ENCODE results near the gene OAF.

The OAF gene

DNA sequence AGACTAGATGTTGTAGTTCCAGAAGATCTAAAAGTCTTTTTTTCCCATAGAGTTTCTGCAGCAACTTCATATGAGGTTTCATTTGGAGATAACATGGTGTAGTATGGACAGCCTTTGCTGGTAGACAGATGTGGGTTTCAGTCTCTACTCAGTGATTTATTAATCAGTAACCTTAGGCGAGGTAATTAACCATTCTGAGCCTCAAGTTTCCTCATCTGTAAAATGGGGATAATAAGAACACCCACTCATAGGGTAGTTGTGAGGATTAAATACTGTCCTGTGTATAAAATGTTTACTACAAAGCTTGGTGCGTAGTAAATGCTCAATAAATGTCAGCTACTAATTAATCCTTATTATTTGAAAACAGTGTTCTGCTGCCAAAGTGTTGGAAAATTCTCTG lies 45.9 kb downstream of the OAF start:
- H3K27ac ChIP-seq (ENCODE audit: low read depth, low read length): no peak overlapping the region
- TF ChIP-seq CTCF (IDR thresholded peaks at IDR 0.05; ENCODE audit: low read depth, low read length, poor library complexity, severe bottlenecking) (no peak), EZH2phosphoT487 (IDR thresholded peaks at IDR 0.05; ENCODE audit: borderline replicate concordance, low read length) (no peak)
- no peaks in the 10 kb centered on the region for H3F3A ChIP-seq (ENCODE audit: control insufficient read depth, insufficient read depth)
- H3K27me3 ChIP-seq (ENCODE audit: control insufficient read depth, low read length): peaks cover 22% of the 10 kb centered on the region
- no peaks in the 10 kb centered on the region for H3K9me2 ChIP-seq (replicated peaks; ENCODE audit: control insufficient read depth, low read length)
- H3K4me3 ChIP-seq (ENCODE audit: low read length): no peak overlapping the region
- H3K4me2 ChIP-seq (ENCODE audit: low read length): no peak overlapping the region
- no peaks in the 10 kb centered on the region for H4K20me1 ChIP-seq (ENCODE audit: control insufficient read depth, insufficient read depth, low read depth, low read length)
- no peaks in the 10 kb centered on the region for H3K9me3 ChIP-seq (ENCODE audit: control insufficient read depth, insufficient read depth, low read length)
- peaks cover 12% of the 10 kb centered on the region for H3K4me1 ChIP-seq (ENCODE audit: control insufficient read depth, low read length)
- H3K36me3 ChIP-seq (ENCODE audit: control insufficient read depth, low read length): no peaks in the 10 kb centered on the region
- H3K79me2 ChIP-seq (ENCODE audit: control insufficient read depth, low read length): no peaks in the 10 kb centered on the region

DNA sequence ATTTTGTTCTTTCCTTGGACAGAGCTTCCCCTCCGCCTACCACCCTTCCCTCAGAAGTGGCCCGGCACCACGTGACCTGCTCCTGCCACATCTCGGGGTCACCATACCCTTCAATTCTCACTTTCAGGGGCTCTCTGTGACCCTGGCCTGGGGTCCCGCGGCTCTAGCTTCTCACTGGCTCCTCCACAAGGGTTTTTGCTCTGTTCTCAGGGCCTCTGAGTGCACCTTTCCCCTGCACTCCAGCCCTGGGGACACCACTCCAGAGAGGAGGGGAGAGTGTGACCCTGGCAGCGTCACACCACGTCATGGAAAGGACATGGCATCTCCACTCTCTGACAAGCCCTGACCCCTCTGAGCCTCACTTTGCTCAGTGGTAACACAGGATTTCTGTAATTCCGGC lies 46.5 kb downstream of the OAF start:
- H3K36me3 ChIP-seq (ENCODE audit: control insufficient read depth, low read length): no peaks in the 10 kb centered on the region
- no peak overlapping the region for H3K4me3 ChIP-seq (ENCODE audit: low read length)
- no peak overlapping the region for H3K4me2 ChIP-seq (ENCODE audit: low read length)
- no peaks in the 10 kb centered on the region for H3F3A ChIP-seq (ENCODE audit: control insufficient read depth, insufficient read depth)
- H3K27me3 ChIP-seq (ENCODE audit: control insufficient read depth, low read length): peaks cover 22% of the 10 kb centered on the region
- no peaks in the 10 kb centered on the region for H3K9me2 ChIP-seq (replicated peaks; ENCODE audit: control insufficient read depth, low read length)
- H3K27ac ChIP-seq (ENCODE audit: low read depth, low read length): no peak overlapping the region
- no peaks in the 10 kb centered on the region for H3K79me2 ChIP-seq (ENCODE audit: control insufficient read depth, low read length)
- TF ChIP-seq EZH2phosphoT487 (IDR thresholded peaks at IDR 0.05; ENCODE audit: borderline replicate concordance, low read length) (no peak), CTCF (IDR thresholded peaks at IDR 0.05; ENCODE audit: low read depth, low read length, poor library complexity, severe bottlenecking) (no peak)
- no peaks in the 10 kb centered on the region for H3K9me3 ChIP-seq (ENCODE audit: control insufficient read depth, insufficient read depth, low read length)
- no peaks in the 10 kb centered on the region for H4K20me1 ChIP-seq (ENCODE audit: control insufficient read depth, insufficient read depth, low read depth, low read length)
- peaks cover 12% of the 10 kb centered on the region for H3K4me1 ChIP-seq (ENCODE audit: control insufficient read depth, low read length)

DNA sequence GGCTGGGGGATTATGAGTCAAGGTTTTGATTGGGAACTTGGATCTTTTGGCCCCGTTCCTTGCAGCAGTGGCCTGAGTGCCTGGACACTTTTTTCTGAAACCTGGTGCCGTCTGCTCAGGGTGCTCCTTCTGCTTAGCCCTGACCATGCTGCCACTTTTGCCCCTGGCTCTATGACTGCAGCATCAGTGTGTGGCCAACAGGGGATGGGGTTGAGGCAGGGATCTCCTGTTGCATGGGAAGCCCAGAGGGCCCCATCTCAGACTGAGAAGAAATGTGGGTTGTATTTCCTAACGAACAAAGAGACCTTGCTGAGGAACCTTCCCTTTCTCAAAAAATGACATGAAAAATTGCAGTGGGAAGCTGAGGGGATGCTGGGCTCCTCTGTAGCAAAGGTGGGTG lies 47.8 kb downstream of the OAF start:
- Histone ChIP-seq H3F3A (ENCODE audit: control insufficient read depth, insufficient read depth) (no peaks in the 10 kb centered on the region), H3K9me2 (replicated peaks; ENCODE audit: control insufficient read depth, low read length) (no peaks in the 10 kb centered on the region), H3K79me2 (ENCODE audit: control insufficient read depth, low read length) (no peaks in the 10 kb centered on the region), H3K27ac (ENCODE audit: low read depth, low read length) (no peak overlapping the region), H3K4me1 (ENCODE audit: control insufficient read depth, low read length) (peaks cover 12% of the 10 kb centered on the region), H4K20me1 (ENCODE audit: control insufficient read depth, insufficient read depth, low read depth, low read length) (no peaks in the 10 kb centered on the region), H3K36me3 (ENCODE audit: control insufficient read depth, low read length) (no peaks in the 10 kb centered on the region), H3K4me2 (ENCODE audit: low read length) (no peak overlapping the region), H3K27me3 (ENCODE audit: control insufficient read depth, low read length) (peaks cover 22% of the 10 kb centered on the region), H3K4me3 (ENCODE audit: low read length) (no peak overlapping the region), H3K9me3 (ENCODE audit: control insufficient read depth, insufficient read depth, low read length) (no peaks in the 10 kb centered on the region)
- TF ChIP-seq CTCF (IDR thresholded peaks at IDR 0.05; ENCODE audit: low read depth, low read length, poor library complexity, severe bottlenecking) (no peak), EZH2phosphoT487 (IDR thresholded peaks at IDR 0.05; ENCODE audit: borderline replicate concordance, low read length) (no peak)

- H4K20me1 ChIP-seq (ENCODE audit: control insufficient read depth, insufficient read depth, low read depth, low read length): no peaks in the 10 kb centered on the region
- H3K79me2 ChIP-seq (ENCODE audit: control insufficient read depth, low read length): no peaks in the 10 kb centered on the region
- no peaks in the 10 kb centered on the region for H3K36me3 ChIP-seq (ENCODE audit: control insufficient read depth, low read length)
- no peaks in the 10 kb centered on the region for H3F3A ChIP-seq (ENCODE audit: control insufficient read depth, insufficient read depth)
- peaks cover 12% of the 10 kb centered on the region for H3K4me1 ChIP-seq (ENCODE audit: control insufficient read depth, low read length)
- H3K9me3 ChIP-seq (ENCODE audit: control insufficient read depth, insufficient read depth, low read length): no peaks in the 10 kb centered on the region
- no peak overlapping the region for H3K27ac ChIP-seq (ENCODE audit: low read depth, low read length)
- H3K4me3 ChIP-seq (ENCODE audit: low read length): no peak overlapping the region
- no peak overlapping the region for H3K4me2 ChIP-seq (ENCODE audit: low read length)
- peaks cover 20% of the 10 kb centered on the region for H3K27me3 ChIP-seq (ENCODE audit: control insufficient read depth, low read length)
- TF ChIP-seq EZH2phosphoT487 (IDR thresholded peaks at IDR 0.05; ENCODE audit: borderline replicate concordance, low read length) (no peak), CTCF (IDR thresholded peaks at IDR 0.05; ENCODE audit: low read depth, low read length, poor library complexity, severe bottlenecking) (no peak)
- no peaks in the 10 kb centered on the region for H3K9me2 ChIP-seq (replicated peaks; ENCODE audit: control insufficient read depth, low read length)
Measured at GRCh38 chr11:120259241-120259640, 48.4 kb downstream of the OAF start.

Measured in DOHH2 (cell line).